NCI-H2081 (cell line): ENCODE data around the gene HOXA11.
A peak's percentile ranks its signal among the peaks of the same experiment; 100 is the strongest.

Experiments used
- DNase-seq, 2 experiments: peaks; one replicate each; lab custom pipeline; 2025; lab: John Stamatoyannopoulos, UW

HOXA11 gene

DNA sequence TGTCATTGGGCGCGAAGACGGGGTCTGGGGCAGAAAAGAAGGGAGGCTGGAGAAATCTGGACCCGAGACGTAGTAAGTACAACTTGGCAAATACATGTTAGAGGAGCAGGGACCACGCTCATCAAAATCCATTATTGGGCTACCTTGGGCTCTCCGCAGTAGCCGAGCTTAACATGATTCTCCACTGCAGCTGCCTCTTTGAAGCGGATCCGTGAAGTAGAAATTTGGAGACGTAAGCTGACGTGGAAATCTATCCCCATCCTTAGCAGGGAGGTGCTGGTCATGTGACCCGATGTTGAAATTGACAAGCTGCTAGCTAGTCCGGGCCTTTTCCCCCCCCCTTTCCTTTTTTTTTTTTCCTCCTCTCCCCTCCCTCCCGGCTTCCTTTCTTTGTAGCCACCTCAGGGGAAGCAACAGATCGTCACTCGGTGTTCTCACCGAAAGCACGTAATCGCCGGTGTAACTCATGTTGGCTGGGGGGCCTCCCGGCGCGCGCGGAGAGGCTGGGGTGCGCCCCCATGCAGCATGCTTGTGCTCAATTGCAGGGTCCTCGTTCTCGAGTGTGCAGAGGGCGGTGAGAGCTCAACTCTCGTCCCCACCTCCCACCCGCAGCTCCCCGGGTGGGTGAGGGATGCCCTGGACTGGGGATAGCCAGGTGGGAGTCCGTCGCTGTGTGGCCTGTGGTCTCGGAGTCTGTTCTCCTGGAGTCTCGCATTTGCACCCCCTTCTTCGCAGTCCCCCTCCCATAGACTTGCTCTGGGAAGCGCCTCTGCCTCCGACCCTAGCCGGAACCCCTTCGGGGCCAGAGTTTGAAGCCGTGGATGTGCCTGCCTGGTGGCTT, at the start of gene HOXA11:
Gene HOXA11, minus strand, starts transcription at position 220 of the 841 bp plus-strand sequence. Its CDS starts 88 bp downstream, at position 132.
- peak; percentile 57 to 63 for DNase-seq

DNA sequence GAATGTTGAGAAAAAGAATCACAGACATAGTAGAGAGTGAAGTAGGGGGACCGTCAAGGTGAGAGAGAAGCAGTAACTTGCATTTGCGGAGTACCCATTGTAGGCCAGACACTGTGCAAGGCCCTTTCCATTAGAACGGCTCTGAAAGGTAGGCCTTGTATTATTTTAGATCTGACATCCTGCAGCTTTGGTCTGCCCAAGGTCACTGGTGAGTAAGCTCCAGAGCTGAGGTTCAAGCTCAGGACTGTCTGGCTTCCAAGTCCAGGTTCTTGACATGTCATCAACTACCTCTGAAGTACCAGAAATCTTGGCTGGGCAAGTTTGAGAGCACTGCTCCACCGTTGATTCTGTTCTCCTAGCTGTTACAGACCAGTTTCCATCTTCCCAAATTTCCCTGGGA, 44.4 kb upstream of the HOXA11 start:
- DNase-seq: no peak

DNA sequence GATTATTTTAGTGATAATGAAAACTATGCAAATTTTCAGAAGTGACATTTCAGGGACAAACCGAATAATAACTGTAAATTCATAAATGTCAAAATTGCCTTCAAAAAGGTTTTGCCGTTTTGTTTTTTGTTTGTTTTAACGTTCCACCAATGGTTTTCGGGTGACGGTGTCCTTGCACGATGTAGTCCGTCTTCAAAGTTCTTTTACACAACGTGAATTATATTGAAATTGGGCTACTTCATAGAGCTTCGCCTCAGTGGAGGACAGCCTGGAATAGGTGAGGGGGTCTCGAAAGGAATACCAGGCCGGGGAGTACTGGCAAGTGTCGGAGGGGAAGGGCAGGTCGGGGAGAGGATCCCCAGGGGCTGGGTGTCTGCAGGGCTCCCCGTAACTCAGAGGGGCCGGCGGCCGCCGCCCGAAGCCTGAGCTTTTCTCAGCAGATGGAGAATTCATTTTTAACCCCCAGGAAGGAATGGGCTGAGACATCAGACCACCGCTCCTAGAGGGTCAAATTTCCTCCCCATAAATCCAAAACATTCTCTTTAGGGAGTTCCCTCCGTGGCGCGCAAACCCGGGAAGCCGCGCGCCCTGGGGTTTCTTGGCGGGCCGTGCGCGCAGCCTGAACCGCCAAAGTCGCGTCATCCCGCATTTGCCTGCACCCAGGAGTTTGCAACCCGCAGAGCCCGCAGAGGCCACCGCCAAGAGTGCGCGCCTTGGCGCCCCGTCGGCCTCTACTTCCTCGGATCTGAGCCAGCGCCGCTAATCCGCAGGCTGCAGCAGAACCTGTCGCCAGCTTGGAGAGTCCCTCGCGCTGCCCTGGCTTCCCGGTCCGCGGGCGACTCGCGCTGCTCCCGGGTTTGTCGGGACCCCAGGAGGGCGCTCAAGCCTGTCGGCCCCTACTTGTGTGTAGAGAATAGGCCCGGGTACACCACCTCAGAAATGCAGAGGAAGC, 40.2 kb upstream of the HOXA11 start:
- no peak for DNase-seq

DNA sequence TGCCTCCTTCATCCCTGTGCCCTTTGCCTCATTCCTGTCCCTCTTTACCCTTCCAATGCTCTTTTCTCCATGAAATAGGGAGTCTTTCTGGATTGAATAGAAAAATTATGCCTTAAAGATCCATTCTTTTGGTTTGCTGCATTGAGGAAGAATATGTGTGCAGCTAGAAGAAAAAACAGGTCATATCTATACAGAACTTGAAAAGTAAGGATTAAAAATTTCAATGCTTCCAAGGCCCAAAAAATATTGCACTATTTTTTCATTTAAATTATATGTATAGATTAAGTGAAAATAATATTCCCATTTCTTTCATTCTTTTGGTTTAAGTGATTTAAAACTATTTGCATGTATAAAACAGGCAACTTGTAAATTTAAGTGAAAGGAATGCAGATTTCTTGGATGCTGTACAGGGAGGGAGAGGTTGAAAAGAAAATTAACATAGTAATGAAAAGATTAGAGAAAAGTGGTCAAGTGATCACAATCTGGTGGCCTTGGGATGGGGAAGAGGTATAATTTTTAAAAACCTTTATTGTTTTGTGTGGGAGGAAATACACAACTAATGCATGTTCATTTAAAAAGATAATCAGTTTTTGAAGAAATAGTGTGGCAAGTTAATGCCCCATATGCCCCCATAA, 39.0 kb upstream of the HOXA11 start:
- DNase-seq: no peak

DNA sequence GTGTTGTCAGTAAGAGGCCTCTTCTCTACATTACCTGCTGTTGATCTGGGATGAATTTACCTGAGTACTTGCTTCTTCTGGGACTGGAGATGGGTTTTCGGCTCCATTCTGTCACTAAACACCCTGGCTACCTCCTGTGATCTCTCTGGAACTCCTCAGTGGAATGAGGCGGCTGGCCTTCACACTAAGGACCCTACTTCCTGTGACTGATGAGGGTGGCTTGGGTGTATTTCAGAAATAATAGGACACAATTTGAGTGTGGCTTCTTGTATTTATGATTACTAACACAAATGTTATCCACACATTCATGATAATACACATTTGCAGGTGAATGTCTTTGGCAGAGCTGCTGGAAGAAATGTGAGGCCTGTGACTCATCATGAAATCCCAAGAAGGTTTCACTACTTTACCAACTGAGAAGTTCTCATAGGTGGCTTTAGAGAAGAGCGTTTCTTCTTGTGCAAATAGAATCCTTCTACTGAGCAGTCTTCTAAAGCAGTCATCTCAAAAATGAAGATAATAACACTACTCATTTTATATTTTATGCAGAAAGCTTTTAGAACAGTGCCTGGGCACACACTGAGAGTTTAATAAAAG, 36.3 kb upstream of the HOXA11 start:
- DNase-seq: no peak

DNA sequence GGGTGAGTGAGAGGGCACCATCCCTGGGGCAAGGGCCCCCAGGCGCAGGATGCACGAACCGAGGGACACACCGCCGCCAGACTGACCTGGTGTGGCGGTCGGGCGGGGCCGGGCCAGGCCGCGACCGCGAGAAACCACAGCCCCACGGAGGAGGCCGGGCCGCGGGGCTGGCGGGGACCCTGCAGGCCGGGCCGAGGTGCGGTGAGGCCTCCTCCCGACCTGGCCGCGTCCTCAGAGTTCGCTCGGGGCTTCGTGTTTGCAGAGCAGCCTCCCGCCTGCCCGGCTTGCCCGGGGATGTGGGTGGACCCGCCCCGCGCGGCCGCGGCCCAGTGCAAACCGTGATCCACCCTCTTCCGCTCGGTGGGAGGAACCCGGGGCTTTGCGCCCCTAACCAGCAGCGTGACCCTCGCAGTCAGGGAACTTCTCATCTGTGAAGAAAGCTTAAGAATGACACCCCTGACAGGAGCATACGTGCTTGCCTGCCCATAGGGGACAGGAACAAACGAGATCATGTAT, 35.5 kb upstream of the HOXA11 start:
- no peak for DNase-seq

DNA sequence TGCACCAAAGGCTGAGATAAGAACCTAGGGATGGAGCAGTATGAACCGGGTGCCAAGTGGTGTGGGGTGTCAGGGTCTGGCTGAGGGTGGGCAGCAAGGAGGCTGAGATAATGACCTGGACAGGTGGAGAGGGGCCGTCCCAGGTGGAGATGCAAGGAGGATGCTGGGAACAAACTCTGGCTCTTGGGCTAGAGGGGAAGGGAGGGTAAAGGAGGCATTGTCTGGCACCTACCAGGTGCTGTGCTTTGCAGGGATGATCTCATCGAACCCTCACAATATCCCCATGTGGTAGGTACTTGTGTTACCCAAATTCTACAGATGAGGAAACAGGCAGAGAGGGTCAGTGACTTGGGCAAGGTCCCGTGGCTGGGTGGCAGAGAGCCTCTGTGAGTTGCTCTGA, 34.8 kb upstream of the HOXA11 start:
- no peak for DNase-seq

DNA sequence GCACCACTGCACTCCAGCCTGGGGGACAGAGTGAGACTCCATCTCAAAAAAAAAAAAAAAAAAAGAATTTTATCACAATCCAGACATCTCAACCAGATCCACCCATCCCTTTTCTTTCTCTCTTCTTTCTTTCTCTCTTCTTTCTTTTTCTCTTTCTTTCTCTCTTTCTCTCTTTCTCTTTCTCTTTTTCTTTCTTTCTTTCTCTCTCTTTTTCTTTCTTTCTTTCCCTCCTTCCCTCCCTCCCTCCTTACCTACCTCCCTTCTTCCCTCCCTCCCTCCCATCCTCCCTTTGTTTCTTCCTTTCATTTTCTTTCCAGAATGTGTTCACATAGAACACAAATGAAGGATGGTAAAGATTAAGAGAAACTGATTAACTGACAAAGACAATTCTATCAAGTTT, 32.9 kb upstream of the HOXA11 start:
- no peak for DNase-seq

DNA sequence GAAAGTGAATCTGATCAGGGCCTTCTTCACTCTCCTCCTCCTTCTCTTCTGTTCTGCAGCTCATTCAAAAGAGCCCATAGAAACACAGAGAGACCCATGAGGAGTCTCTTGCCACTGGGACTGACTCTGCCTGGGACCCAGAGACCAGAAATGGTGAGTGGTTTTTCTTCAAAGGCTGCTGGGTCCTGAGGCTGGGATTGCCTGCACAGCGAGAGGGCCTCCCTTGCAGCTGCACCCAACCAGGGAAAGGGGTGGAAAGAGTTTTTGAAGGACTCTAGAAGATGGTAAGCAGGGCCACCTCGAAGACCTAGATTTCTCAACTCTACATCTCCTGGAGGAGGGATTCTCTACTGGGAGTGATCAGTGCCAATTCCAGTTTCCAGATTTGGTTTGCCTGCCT, 30.3 kb upstream of the HOXA11 start:
- DNase-seq: no peak

DNA sequence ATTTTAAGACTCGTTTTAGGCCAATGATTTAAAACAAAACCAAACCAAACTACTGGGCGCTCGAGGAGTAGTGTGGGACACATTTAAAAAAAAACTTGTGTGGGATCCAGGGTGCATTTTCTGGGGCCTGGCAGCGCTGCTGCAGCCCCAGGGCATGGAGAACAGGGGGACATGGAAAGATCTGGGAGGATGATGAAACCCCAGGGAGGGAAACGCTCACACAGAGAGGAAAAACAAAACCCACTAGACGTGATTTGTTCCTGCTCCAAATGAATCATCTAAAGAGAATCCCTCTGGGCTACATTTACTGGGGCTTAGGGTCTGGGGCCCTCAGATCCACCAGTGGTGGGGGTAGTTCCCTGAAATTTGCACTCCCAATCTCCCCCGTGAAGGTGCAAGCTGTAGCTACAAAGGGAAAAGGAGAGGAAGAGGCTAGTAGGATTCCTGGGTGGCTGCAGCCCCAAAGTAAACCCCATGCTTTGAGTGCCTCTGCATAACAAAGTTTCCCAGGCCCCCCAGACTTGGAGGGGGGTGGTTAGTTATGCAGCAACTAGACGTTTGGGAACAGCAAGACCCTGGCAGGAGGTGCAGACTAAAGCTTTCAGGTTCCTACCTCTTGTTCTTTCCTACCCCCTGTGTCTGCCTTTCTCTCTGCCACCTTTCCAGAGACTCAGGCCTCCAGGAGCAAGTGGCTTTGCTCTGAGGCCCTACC, 29.4 kb upstream of the HOXA11 start:
- no peak for DNase-seq

DNA sequence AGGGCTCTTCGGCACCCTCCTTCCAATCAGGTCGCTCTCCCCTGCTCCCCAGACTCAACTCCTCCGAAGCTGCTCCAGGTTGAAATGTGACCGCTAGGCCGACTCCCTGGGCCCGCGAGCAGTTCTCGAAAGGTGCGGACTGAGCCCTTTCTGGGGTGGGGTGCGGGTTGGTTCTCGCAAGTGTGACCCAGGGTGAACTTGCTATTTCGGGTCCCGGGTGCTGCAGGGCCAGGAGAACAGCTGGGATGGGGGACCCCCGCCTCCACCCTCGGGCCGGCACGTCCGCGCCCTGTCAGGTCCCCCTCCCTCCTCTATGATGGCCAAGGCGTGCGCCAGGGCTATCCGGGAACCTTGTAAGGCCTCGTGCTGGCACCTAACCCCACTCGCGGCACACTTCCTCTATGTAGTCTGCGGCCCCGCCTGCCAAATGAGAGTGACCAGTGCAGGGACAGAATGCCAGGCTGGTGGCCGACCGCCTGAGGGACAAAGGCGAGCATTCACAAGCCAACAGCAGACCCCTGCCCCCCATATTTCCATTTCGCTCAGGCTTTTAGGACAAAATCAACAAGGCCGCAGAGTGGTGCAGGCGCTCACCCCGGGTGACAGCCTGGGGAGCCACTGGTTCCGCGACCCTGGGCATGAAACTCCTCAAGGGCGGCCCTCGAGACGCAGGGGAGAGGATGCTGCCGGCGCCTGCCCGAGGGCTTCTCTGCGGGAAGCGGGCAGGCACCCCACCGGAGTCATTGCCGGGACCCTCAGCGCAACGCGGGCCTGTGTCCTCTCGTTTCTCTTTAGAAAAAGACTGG, 28.6 kb upstream of the HOXA11 start:
- no peak for DNase-seq

DNA sequence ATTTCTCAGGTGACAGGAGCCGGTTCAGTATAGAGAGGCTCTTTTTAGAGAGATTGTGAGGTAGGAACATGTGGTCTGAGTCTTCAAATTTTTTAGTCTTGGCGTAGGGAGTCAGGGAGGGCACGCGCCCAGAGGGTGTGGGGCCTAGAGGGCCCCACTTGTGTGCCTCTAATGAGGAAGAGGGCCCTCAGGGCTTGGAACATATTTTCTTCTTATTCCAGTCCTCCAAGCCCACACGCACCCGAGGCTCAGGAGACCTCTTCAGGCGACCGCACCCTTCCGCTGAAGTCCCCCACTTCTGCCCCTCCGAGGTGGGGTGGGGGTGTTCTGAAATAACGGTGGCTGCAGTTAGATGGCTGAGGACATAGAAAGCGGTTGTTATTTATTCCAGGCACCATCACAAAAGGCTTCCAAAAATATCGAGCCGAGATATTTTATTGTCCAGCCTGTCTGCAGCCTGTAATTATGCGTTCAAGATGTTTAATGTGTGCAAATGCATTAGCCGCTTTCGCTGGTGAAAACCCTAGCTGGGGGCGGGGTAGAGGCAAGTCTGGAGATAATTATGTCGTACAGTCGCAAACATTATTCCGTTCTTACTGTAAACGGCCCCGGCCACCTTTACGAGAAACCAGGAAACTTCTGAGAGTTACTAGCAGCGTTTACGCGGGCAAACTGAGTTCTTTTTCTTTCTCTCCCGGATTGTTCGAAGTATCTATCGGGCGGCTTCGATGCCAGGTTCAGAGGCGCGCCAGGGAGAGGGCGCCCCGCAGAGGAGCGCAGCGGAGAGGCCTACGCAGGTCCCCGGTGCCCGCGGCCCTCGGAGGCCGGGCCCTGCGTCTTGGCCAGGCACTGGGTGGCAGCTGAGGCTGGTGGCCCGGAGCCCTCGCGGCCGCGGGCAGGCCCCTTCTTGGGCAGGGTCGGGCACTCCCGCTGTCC, 27.7 kb upstream of the HOXA11 start:
- peak; percentile 41 to 49 for DNase-seq

DNA sequence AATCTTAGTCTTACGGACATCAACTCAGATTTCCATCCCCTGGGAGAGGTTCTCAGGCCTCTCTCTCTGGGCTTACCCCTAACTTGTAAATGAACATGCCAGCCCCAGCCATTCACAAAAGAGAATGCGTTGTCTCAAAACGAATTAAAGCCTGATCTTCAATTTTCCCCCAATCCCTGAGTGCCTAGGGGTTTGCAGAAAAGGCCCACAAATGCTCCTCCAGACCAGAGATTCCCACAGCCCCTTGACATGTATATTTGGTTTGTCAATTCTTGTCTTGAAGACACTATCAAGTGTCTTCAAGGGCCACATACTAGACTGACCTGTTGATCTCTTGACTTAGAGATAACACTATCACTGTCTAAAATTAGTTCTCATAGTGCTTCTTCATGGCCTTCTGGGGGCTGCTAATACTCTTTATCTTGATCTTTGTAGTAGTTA, 26.8 kb upstream of the HOXA11 start:
- no peak for DNase-seq

DNA sequence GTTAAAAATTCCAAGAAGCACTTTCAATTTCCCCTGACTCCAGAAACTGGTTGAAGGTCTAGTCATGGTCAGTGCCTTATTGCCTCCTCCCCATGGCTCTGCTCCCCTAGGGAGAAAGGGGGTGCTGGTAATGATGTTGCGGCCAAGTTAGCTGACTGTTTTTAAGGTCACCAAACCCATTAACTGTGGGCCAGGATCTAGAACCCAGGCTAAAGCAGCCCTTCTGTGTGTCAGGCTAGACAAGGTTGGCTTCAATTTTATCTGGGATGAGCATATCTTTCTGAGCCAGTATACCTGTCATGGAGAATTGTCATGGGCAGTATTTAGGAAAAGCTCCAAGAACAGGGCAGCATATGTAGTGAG, 26.0 kb upstream of the HOXA11 start:
- no peak for DNase-seq

DNA sequence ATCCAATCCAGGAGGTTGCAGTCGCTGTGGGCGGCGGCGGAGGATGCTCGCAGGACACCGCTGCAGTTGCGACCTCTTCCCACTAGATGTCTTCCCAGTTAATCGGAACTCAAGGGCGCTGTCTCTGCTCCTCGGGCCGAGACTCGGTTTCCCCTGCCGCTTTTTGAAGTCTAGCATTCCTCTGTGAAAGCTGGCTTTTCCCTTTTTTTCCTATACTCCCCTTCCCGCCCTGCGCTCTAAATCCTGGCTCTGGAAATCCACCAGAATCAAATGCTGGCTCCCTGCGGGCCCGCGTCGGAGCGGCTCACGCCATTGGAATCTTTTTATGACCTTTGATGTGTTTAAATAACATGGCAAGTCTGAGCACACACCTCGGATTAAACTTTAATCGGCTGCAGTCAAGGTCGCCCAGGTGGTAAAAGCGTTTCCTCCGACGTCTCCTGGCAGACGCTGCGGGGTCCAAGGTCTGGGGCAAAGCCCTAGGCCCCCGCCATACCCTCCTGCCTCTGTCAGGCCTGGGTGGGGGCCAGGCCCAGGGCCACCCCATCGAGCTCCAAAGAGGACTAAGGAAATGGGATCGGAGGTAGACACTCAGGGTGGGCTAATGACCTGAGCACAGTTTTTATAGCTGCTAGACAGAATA, 25.5 kb upstream of the HOXA11 start:
- DNase-seq: no peak

DNA sequence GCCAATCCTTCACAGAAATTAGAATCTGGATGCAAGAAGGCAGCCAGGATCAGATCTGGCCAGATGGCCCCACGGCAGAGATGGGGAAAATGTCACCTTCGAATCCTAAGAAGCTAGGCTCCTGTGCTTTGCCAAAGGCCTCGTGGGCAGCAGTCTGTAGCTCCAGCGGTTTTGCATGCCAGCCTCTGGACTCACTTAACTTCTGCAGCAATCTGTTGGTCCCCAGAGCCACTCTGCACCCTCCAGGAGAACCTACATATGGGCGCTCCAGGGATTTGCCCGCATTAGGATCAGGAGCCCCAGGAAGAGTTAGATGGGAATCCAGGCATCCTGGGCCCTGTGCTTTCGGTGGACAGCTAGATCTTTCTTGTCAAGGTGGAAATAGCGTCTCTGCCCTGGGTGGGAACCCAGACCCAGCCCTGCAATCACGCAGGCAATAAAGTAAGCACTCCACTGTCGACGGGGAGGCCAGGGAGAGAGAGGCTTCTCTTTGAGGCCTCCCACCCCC, 25.0 kb upstream of the HOXA11 start:
- no peak for DNase-seq

DNA sequence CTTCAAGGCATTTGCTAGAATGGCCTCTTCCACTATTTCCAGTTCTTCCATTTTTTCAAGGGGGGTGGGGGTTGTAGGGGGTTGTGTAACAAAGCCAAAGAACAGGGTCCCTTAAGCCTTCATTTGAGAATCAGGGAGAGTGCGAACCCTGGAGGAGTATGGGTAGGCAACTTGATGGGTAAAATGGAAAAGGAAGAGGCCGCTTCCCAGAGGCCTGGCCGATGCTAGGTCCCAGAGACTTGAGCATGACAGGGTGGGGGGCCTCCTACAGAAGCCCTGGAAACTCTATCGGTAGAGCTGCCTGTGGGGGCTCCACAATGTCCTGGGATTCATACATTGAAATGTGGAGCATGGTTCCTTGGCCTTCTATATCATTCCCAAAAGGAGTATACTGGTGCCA, 24.0 kb upstream of the HOXA11 start:
- no peak for DNase-seq

DNA sequence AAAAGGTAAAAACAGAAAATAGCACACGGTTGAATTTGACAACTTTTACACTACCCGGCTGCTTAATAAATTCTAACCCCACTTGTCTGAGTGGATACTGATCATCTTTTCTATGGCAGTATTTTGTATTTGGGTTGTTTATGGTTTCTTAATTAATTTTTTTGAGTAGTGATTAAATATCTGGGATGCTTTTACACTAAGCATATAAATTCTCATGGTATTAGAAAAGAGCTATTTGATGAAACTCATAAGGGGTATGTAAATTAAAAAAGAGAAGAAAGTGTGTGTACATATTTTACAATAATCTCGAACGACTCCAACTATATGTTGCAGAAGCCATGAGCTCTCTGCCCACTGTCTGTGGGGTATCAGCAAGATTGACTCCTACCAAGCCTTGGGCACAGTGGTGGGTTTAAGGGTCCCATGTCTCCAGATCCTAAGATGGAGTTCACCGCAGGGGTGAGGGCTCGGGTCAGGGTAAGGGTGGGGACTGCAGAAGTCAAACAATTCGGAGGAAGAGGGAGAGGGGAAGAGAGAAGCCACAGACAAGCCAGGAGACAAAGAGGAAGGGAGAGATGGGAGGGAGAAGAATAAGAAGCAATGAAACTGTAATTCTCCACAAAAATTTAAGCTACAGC, 22.4 kb upstream of the HOXA11 start:
- DNase-seq: no peak
